Neural cell (in vitro differentiated cells): ENCODE results near the gene DIRAS1. TPM values are rescaled to one million over a fixed set of nuclear protein-coding genes. Genes with fewer than 3 reads are reported as not detected.

Experiments
- H2AFZ ChIP-seq: fragments of 200-600, 300-800 bp; sonication (generic), shearing (Covaris generic); 2 replicates; pipeline ENCODE4 v1.6.0; 2014; ENCODE audit warnings: low read depth, mild to moderate bottlenecking, antibody characterized with exemption, low read length, moderate library complexity
- H3F3A ChIP-seq: fragments of 200-600 bp; shearing (Covaris generic); 2 replicates; pipeline ENCODE4 v1.6.1; 2016; ENCODE audit warnings: mild to moderate bottlenecking, moderate library complexity, mixed read lengths, antibody characterized with exemption, low read length; ENCODE audit not compliant: insufficient read depth, poor library complexity, severe bottlenecking
- H3K27ac ChIP-seq: fragments of 200-600, 300-800 bp; sonication (generic), shearing (Covaris generic); 2 replicates; pipeline ENCODE4 v1.5.1; 2014; ENCODE audit warnings: mild to moderate bottlenecking, low read length, moderate library complexity
- H3K27me3 ChIP-seq: fragments of 300-800, 200-600 bp; sonication (generic), shearing (Covaris generic); 2 replicates; pipeline ENCODE4 v1.6.0; 2014; ENCODE audit warnings: mild to moderate bottlenecking, low read depth, low read length, moderate library complexity; ENCODE audit not compliant: insufficient read depth
- H3K36me3 ChIP-seq: fragments of 300-800, 200-600 bp; sonication (generic), shearing (Covaris generic); 2 replicates; pipeline ENCODE4 v1.5.1; 2014; ENCODE audit warnings: mild to moderate bottlenecking, antibody characterized with exemption, low read length, moderate library complexity; ENCODE audit not compliant: insufficient read depth
- H3K4me2 ChIP-seq: fragments of 300-800, 200-600 bp; sonication (generic), shearing (Covaris generic); 2 replicates; pipeline ENCODE4 v1.6.0; 2014; ENCODE audit warnings: mild to moderate bottlenecking, low read length
- H3K4me3 ChIP-seq: fragments of 300-800, 200-600 bp; sonication (generic), shearing (Covaris generic); 2 replicates; pipeline ENCODE4 v1.5.1; 2014; ENCODE audit warnings: mild to moderate bottlenecking, low read length, moderate library complexity
- H3K79me2 ChIP-seq: fragments of 200-600 bp; shearing (Covaris generic); replicated peaks from 2 replicates; pipeline ENCODE4 v1.6.0; 2014; ENCODE audit warnings: mild to moderate bottlenecking, low read length, moderate library complexity; ENCODE audit not compliant: insufficient read depth
- H3K9ac ChIP-seq: fragments of 300-800, 200-600 bp; sonication (generic), shearing (Covaris generic); 2 replicates; pipeline ENCODE4 v1.6.1; 2016; ENCODE audit warnings: mild to moderate bottlenecking, low read length, mixed read lengths
- H3K9me2 ChIP-seq: fragments of 200-600 bp; shearing (Covaris generic); 2 replicates; pipeline ENCODE4 v1.6.1; 2016; ENCODE audit warnings: mild to moderate bottlenecking, low read length, mixed read lengths; ENCODE audit not compliant: insufficient read depth
- H3K9me3 ChIP-seq: fragments of 200-600, 300-800 bp; sonication (generic), shearing (Covaris generic); 2 replicates; pipeline ENCODE4 v1.6.1; 2016; ENCODE audit warnings: mild to moderate bottlenecking, mixed run types, low read length, moderate library complexity, mixed read lengths
- H4K20me1 ChIP-seq: fragments of 200-600 bp; shearing (Covaris generic); 2 replicates; pipeline ENCODE4 v1.6.1; 2016; ENCODE audit warnings: mild to moderate bottlenecking, mixed run types; ENCODE audit not compliant: insufficient read depth
- EP300 ChIP-seq: fragments of 450-650 bp; conservative IDR thresholded peaks from 2 replicates; pipeline ENCODE4 v1.6.1; 2014; ENCODE audit warnings: antibody characterized with exemption, mild to moderate bottlenecking, moderate library complexity; ENCODE audit not compliant: poor library complexity, severe bottlenecking
- EZH2 ChIP-seq: fragments of 200-600, 300-800 bp; shearing (Covaris generic), sonication (generic); IDR thresholded peaks from 2 replicates; pipeline ENCODE4 v1.6.1; 2014; ENCODE audit warnings: antibody characterized with exemption, low read length, borderline replicate concordance, mild to moderate bottlenecking; ENCODE audit not compliant: insufficient read depth, poor library complexity, severe bottlenecking
- MXI1 ChIP-seq: fragments of 450-650 bp; conservative IDR thresholded peaks from 2 replicates; pipeline ENCODE4 v1.6.1; 2014; ENCODE audit warnings: antibody characterized with exemption, mild to moderate bottlenecking; ENCODE audit not compliant: poor library complexity, severe bottlenecking
- POLR2AphosphoS5 ChIP-seq: IDR thresholded peaks from 2 replicates; pipeline ENCODE4 v1.6.1; 2012
- RAD21 ChIP-seq: fragments of 450-650 bp; conservative IDR thresholded peaks from 2 replicates; pipeline ENCODE4 v1.6.1; 2014; ENCODE audit warnings: antibody characterized with exemption, mild to moderate bottlenecking, moderate library complexity
- SMC3 ChIP-seq: fragments of 450-650 bp; conservative IDR thresholded peaks from 2 replicates; pipeline ENCODE4 v1.6.1; 2014; ENCODE audit warnings: antibody characterized with exemption, mild to moderate bottlenecking, moderate library complexity; ENCODE audit not compliant: poor library complexity
- TAF1 ChIP-seq: IDR thresholded peaks from 2 replicates; pipeline ENCODE4 v1.6.1; 2012; ENCODE audit warnings: low read depth
- polyA plus RNA-seq: library from polyadenylated mRNA; depleted of rRNA; stranded (reverse); fragments of >200 nt; gene quantifications from 2 replicates; pipeline ENCODE4 v1.2.3, GENCODE V29; 2014
- TF ChIP-seq, protein P1 (sequence below): IDR thresholded peaks from 2 replicates; pipeline ENCODE4 v1.6.1; 2012; ENCODE audit warnings: borderline replicate concordance
- TF ChIP-seq, protein P2 (sequence below): fragments of 450-650 bp; IDR thresholded peaks from 2 replicates; pipeline ENCODE4 v1.5.1; 2014; ENCODE audit warnings: antibody characterized with exemption, mild to moderate bottlenecking, moderate library complexity; ENCODE audit not compliant: poor library complexity, severe bottlenecking

Gene DIRAS1
- polyA plus RNA-seq, 1 donor from 2014 or later: 39.8 TPM

DNA sequence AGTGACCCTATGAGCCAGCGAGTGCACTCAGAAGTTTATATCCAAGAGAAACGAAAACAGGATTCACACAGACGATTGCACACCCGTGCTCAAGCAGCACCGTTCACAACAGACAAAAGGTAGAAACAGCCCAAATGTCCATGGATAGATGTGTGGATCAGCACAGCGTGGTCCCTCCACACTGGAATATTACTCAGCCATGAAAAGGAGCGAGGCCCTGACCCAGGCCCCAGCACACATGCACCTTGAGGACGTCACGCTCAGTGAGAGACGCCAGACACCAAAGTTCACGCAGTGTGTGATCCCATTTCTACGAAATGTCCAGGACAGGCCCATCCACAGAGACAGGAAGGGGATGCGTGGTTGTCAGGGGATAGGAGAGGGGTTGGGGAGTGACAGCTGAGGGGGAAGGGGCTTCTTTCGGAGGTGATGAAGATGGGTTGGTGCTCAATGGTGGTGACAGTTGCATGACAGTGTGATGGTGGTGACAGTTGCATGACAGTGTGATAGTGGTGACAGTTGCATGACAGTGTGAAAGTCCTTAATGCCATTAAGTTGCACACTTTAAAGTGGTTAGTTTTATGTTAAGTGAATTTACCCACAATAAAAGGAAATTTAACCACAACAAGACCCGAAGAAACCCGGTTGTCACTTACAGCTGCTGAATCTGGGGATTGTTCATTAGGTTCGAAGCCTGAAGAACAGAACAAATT, 37.6 kb upstream of the DIRAS1 start:
- H4K20me1 ChIP-seq: no peaks in the 10 kb centered on the region
- no peaks in the 10 kb centered on the region for H3K27me3 ChIP-seq
- no peak overlapping the region for H3K4me2 ChIP-seq
- H3K36me3 ChIP-seq: no peaks in the 10 kb centered on the region
- no peaks in the 10 kb centered on the region for H3K9me2 ChIP-seq
- H3K27ac ChIP-seq: no peak overlapping the region
- no peaks in the 10 kb centered on the region for H3K9me3 ChIP-seq
- H3K9ac ChIP-seq: no peak overlapping the region
- no peaks in the 10 kb centered on the region for H3K79me2 ChIP-seq
- no peaks in the 10 kb centered on the region for H3F3A ChIP-seq
- no peak overlapping the region for H3K4me3 ChIP-seq
- no peak overlapping the region for H2AFZ ChIP-seq
- TF ChIP-seq RAD21 (no peak), EP300 (no peak)

DNA sequence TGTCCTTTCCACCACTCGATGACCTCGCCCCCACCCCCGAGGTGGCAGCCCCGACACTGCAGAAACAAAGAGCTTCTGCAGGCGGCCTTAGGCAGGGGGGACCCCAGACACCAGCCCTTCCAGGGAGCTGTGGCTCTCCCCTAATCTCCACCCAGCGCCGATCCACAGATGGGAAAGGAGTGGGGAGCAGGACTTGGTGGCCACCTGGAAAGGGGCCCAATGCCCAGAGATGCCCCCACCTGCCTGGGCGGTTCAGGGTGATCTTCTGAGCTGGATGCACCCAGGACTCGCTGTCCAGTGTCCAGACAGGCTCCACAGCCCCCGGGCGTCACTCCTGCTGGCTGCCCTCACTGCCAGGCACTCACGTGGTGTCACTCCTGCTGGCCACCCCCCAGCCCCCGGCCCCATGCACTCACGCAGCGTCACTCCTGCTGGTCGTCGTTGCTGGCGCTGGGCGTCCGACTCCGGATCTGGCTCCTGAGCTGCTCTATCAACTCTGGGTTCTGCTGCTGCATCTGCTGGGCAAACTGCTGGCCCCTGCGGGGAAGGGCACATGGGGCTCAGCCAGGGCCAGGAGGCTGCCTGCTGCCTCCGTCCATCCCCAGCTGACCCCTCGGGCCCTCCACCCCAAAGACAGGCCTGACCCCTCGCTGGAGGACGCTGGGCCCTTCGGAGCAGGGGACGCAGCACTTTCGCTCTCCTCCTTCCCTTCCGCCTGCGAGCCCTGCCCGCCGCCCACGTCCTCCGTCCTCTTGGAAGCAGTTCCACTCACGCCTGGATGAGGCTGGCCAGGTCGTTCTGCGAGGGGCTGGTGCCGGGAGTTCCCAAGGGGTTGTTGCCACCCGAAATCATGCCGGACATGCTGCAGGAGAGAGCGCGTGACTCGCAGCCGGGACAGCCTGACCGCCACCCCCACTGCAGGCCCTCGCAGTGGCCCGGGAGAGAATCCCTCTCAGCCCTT, 36.0 kb upstream of the DIRAS1 start:
- no peaks in the 10 kb centered on the region for H3K9me2 ChIP-seq
- H3K9me3 ChIP-seq: no peaks in the 10 kb centered on the region
- TF ChIP-seq, protein P1, sequence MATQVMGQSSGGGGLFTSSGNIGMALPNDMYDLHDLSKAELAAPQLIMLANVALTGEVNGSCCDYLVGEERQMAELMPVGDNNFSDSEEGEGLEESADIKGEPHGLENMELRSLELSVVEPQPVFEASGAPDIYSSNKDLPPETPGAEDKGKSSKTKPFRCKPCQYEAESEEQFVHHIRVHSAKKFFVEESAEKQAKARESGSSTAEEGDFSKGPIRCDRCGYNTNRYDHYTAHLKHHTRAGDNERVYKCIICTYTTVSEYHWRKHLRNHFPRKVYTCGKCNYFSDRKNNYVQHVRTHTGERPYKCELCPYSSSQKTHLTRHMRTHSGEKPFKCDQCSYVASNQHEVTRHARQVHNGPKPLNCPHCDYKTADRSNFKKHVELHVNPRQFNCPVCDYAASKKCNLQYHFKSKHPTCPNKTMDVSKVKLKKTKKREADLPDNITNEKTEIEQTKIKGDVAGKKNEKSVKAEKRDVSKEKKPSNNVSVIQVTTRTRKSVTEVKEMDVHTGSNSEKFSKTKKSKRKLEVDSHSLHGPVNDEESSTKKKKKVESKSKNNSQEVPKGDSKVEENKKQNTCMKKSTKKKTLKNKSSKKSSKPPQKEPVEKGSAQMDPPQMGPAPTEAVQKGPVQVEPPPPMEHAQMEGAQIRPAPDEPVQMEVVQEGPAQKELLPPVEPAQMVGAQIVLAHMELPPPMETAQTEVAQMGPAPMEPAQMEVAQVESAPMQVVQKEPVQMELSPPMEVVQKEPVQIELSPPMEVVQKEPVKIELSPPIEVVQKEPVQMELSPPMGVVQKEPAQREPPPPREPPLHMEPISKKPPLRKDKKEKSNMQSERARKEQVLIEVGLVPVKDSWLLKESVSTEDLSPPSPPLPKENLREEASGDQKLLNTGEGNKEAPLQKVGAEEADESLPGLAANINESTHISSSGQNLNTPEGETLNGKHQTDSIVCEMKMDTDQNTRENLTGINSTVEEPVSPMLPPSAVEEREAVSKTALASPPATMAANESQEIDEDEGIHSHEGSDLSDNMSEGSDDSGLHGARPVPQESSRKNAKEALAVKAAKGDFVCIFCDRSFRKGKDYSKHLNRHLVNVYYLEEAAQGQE: no peak
- TF ChIP-seq MXI1 (no peak), POLR2AphosphoS5 (no peak), EZH2 (no peak), SMC3 (no peak), TAF1 (no peak), RAD21 (no peak)
- TF ChIP-seq, protein P2, sequence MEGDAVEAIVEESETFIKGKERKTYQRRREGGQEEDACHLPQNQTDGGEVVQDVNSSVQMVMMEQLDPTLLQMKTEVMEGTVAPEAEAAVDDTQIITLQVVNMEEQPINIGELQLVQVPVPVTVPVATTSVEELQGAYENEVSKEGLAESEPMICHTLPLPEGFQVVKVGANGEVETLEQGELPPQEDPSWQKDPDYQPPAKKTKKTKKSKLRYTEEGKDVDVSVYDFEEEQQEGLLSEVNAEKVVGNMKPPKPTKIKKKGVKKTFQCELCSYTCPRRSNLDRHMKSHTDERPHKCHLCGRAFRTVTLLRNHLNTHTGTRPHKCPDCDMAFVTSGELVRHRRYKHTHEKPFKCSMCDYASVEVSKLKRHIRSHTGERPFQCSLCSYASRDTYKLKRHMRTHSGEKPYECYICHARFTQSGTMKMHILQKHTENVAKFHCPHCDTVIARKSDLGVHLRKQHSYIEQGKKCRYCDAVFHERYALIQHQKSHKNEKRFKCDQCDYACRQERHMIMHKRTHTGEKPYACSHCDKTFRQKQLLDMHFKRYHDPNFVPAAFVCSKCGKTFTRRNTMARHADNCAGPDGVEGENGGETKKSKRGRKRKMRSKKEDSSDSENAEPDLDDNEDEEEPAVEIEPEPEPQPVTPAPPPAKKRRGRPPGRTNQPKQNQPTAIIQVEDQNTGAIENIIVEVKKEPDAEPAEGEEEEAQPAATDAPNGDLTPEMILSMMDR: no peak
- H3K27ac ChIP-seq: no peak overlapping the region
- no peak overlapping the region for H3K4me2 ChIP-seq
- no peaks in the 10 kb centered on the region for H4K20me1 ChIP-seq
- no peaks in the 10 kb centered on the region for H3K27me3 ChIP-seq
- no peaks in the 10 kb centered on the region for H3K36me3 ChIP-seq
- no peaks in the 10 kb centered on the region for H3F3A ChIP-seq
- H2AFZ ChIP-seq: no peak overlapping the region
- no peak overlapping the region for H3K9ac ChIP-seq
- H3K79me2 ChIP-seq: no peaks in the 10 kb centered on the region
- H3K4me3 ChIP-seq: no peak overlapping the region
